T1000 (cell line): ENCODE data around the gene KLRD1.
"Not testable (repeated sequence)": the region's sequence is repeated elsewhere in the genome, so short reads cannot be mapped to it uniquely, and the experiment has no call there.

Experiments
- DNase-seq: peaks from one replicate; lab custom pipeline; 2025; ENCODE audit warnings: mixed read lengths; lab: John Stamatoyannopoulos, UW

KLRD1 gene

GRCh38 chr12:10338470-10338869 is 30.8 kb downstream of the KLRD1 start:
- DNase-seq, result not testable (repeated sequence)

GRCh38 chr12:10339053-10339840 is 31.6 kb downstream of the KLRD1 start:
- DNase-seq, result no peak

DNA sequence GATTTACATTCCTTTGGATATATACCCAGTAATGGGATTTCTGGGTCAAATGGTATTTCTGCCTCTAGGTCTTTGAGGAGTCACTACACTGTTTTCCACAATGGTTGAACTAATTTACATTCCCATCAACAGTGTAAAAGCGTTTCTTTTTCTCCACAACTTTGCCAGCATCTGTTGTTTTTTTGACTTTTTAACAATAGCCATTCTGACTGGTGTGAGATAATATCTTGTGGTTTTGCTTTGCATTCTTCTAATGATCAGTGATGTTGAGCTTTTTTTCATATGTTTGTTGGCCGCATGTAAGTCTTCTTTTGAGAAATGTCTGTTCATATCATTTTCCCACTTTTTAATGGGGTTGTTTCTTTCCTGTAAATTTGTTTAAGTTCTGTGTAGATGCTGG is 33.3 kb downstream of the KLRD1 start:
- DNase-seq, result not testable (repeated sequence)

GRCh38 chr12:10341892-10342509 is 34.3 kb downstream of the KLRD1 start:
- DNase-seq, result no peak

DNA sequence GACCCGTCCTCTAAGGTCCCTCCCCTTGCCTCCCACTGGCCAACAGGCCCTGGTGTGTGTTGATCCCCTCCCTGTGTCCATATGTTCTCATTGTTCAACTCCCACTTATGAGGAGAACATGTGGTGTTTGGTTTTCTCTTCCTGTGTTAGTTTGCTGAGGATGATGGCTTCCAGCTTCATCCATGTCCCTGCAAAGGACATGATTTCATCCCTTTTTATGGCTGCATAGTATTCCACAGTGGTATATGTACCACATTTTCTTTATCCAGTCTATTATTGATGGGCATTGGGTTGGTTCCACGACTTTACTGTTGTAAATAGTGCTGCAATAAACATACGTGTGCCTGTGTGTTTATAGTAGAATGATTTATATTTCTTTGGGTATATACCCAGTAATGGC is 43.8 kb downstream of the KLRD1 start:
- DNase-seq, result not testable (repeated sequence)

GRCh38 chr12:10354071-10354470 is 46.4 kb downstream of the KLRD1 start:
- no peak for DNase-seq

GRCh38 chr12:10354502-10354901 is 46.8 kb downstream of the KLRD1 start:
- peak; percentile 65 for DNase-seq

- DNase-seq, result no peak
Observed at GRCh38 chr12:10358131-10358530, 50.5 kb downstream of the KLRD1 start.

DNA sequence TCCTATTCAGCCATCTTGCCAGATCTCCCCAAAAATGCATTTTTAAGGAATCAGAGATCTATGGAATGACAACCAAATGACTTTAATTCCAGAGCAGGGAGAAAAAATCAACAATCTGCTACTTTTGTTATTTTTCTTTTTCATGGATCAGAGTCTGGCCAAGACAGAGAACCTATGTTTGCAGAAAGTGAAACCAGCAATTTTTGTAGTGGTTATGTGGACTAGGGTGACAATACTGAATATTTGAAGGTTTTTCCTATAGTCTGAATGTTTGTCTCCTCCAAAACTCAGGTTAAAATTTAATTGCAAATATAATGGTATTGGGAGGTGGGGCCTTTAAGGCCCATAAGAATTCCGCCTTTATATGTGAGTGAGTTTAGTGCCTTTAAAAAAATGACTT is 51.3 kb downstream of the KLRD1 start:
- DNase-seq, result no peak

GRCh38 chr12:10361084-10361483 is 53.4 kb downstream of the KLRD1 start:
- no peak for DNase-seq

- no peak for DNase-seq
Observed at GRCh38 chr12:10361622-10362021, 54.0 kb downstream of the KLRD1 start.

GRCh38 chr12:10362325-10362724 is 54.7 kb downstream of the KLRD1 start:
- DNase-seq, result no peak

DNA sequence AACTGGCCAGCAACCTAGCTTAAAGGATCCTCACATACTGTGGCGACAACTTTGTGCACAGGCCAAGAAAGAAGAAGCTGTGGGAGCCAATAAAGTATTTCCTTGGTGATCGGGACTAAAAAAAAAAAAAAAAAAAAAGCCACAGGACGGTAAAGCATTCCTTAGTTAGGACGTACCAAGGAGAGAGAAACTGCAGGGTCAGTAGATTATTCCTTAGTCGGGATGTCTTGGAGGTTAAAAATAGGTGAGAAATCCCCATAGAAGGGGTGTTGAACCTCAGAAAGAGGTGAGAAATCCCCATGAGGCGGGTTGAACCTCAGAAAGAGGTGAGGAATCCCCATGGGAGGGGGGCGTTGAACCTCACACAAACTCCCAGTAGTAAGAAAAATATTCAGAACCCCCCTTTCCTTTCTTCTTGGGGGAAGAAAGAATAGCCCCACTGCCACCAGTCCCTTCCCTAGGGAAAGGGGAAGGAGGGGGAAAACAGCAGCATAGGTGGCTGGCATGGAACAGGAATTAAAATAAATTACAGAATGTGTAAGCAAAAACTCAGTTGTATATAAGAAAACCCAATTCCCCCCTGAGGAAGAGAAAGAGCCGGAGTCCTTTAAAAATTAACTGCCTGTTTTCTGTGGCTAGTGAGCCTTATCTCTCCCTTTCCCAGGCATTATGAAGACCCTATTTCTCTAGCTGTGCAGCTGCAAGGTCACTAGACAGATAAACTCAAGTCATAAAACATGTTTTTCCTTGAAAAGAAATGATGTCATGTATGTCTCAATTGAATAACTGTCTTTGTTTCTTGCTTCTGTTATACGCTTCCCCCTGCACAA is 55.4 kb downstream of the KLRD1 start:
- no peak for DNase-seq

- no peak for DNase-seq
Observed at GRCh38 chr12:10363658-10363913, 55.9 kb downstream of the KLRD1 start.

- no peak for DNase-seq
Observed at GRCh38 chr12:10363914-10364814, 56.5 kb downstream of the KLRD1 start.

- DNase-seq, result peak; percentile 40
Observed at GRCh38 chr12:10364815-10365622, 57.3 kb downstream of the KLRD1 start.

DNA sequence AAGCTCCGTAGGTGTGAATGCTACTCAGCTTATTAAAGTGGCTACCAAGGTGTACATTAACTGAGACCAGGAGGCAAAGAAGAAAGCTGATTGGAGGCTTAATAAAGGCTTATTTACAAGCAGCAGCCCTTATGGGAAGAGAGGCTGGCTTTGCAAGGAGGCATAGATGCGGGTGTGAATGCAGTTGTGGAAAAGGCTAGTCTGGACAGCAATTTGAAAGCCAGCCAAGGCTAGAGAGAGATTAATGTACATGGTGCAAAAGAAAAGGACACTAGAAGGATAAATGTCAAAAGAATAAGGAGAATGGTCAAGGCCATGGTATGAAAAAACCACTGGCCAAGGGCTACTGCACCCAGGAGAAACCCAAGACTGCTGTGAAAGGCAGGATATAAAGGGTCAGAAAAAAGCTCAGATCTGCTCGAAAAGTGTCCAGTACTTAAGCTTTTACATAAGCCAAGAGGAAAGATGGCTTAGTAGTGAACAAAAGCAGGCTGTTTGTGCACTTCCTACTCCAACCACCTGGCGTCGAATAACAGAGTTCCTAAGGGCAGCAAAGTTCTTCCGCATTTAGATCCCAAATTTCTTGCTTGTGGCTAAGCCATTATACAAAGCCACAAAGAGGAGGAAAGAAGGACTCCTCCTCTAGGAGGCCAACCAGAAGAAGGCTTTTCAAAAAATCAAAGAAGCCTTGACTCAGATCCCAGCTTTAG is 58.2 kb downstream of the KLRD1 start:
- DNase-seq, result no peak

DNA sequence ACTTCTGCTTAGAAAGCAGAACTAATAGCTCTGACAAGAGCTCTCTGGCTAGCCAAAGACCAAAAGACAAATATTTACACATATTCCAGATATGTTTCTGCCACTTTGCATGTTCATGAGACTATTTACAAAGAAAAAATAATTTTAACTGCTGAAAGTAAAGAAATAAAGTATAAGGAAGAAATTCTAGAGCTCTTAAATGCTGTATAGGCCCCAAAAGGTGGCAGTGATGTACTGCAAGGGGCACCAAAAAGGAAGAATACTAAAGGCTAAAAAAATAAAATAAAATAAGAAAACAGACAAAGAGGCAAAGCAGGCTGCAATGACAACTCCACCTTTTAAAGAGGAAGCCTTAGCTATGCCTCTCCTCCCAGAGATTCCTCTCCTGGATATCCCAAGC is 59.2 kb downstream of the KLRD1 start:
- DNase-seq, result no peak

GRCh38 chr12:10367714-10368113 is 60.0 kb downstream of the KLRD1 start:
- not testable (repeated sequence) for DNase-seq
